Tibial nerve (tissue), 4 donors: Measurements from ENCODE around the gene SLC16A7. TPM values are rescaled to one million over a fixed set of nuclear protein-coding genes. Genes with fewer than 3 reads are reported as not detected.

Experiments
- DNase-seq, 2 donors: peaks; one replicate each; pipeline ENCODE4 v3.0.0-alpha.2; 2019; ENCODE audit warnings: low spot score in 2 of 2
- H3K27ac ChIP-seq, 4 donors: fragments of 200-600 bp; sonication (generic) in 3 of 4; one replicate each; pipeline ENCODE4 v1.5.1; 2017 to 2019; ENCODE audit warnings: mild to moderate bottlenecking in 1 of 4
- H3K27me3 ChIP-seq, 2 donors: fragments of 200-600 bp; sonication (generic) in 1 of 2; one replicate each; pipeline versions ENCODE4 v1.5.1 to v1.6.0; 2017 to 2019
- H3K36me3 ChIP-seq, 3 donors: fragments of 200-600 bp; sonication (generic); one replicate each; pipeline ENCODE4 v1.5.1; 2018 to 2019
- H3K4me1 ChIP-seq, 4 donors: fragments of 200-600 bp; sonication (generic) in 3 of 4; one replicate each; pipeline ENCODE4 v1.5.1; 2017 to 2019
- H3K4me3 ChIP-seq, 4 donors: fragments of 200-600 bp; sonication (generic) in 3 of 4; one replicate each; pipeline ENCODE4 v1.5.1; 2017 to 2019; ENCODE audit warnings: mild to moderate bottlenecking in 1 of 4, moderate library complexity in 1 of 4
- H3K9me3 ChIP-seq, 4 donors: fragments of 200-600 bp; sonication (generic) in 3 of 4; one replicate each; pipeline ENCODE4 v1.5.1; 2017 to 2019
- CTCF ChIP-seq, 5 experiments: fragments of 200-600 bp in 3 of 5; fragments of 450-650 bp in 2 of 5; sonication (generic) in 3 of 5; IDR thresholded peaks; one replicate each; pipeline ENCODE4 v1.5.1; 2016 to 2019; ENCODE audit warnings: antibody characterized with exemption in 5 of 5, mild to moderate bottlenecking in 3 of 5, moderate library complexity in 2 of 5
- EP300 ChIP-seq, 2 donors: sonication (generic); formaldehyde crosslinking; IDR thresholded peaks; one replicate each; pipeline ENCODE4 v1.6.1; 2017; ENCODE audit warnings: antibody characterized with exemption in 2 of 2, mild to moderate bottlenecking in 1 of 2
- POLR2A ChIP-seq, 2 donors: fragments of 450-650 bp; IDR thresholded peaks; one replicate each; pipeline ENCODE4 v1.6.1; 2017; ENCODE audit warnings: antibody characterized with exemption in 2 of 2, mild to moderate bottlenecking in 2 of 2, moderate library complexity in 2 of 2
- WGBS, 2 donors: methylation state at CpG; one replicate each; pipeline ENCODE4 v1.1.5; 2018; 5-methylcytosine and 5-hydroxymethylcytosine counted together
- total RNA-seq, 4 donors: library from RNA; depleted of rRNA; stranded (reverse); fragments of >200 nt; gene quantifications; one replicate each; pipeline ENCODE4 v1.1.0, GENCODE V29; 2016

The SLC16A7 gene
- total RNA-seq, 4 donors from 2014 or later = 16.0 to 47.9 (median 29.3) TPM

- H3K27me3 ChIP-seq = no peaks in the 10 kb centered on the region
- WGBS, 2 donors = 52 to 57% methylated on average over 1 of the region's 1 CpG
- H3K27ac ChIP-seq = no peak overlapping the region
- peaks cover 0 to 9% (median 0%) of the 10 kb centered on the region in 3 donors for H3K36me3 ChIP-seq
- DNase-seq = no peak
- H3K9me3 ChIP-seq = no peaks in the 10 kb centered on the region
- no peak overlapping the region for H3K4me3 ChIP-seq
- H3K4me1 ChIP-seq = no peaks in the 10 kb centered on the region
- no peak for TF ChIP-seq CTCF (IDR thresholded peaks at IDR 0.05)
- no peak for TF ChIP-seq EP300 (IDR thresholded peaks at IDR 0.05)
- no peak for TF ChIP-seq POLR2A (IDR thresholded peaks at IDR 0.05)
Measured at GRCh38 chr12:59651229-59651920, 55.5 kb downstream of the SLC16A7 start.

- Histone ChIP-seq H3K27ac (no peak overlapping the region), H3K9me3 (no peaks in the 10 kb centered on the region), H3K27me3 (no peaks in the 10 kb centered on the region), H3K36me3 (peaks cover 0 to 4% (median 0%) of the 10 kb centered on the region in 3 donors), H3K4me3 (no peak overlapping the region), H3K4me1 (no peaks in the 10 kb centered on the region)
- TF ChIP-seq POLR2A (IDR thresholded peaks at IDR 0.05) (no peak), EP300 (IDR thresholded peaks at IDR 0.05) (no peak), CTCF (IDR thresholded peaks at IDR 0.05) (no peak)
- 74 to 85% methylated on average over 1 of the region's 1 CpG for WGBS, 2 donors
- DNase-seq = no peak
Measured at GRCh38 chr12:59652130-59652529, 56.3 kb downstream of the SLC16A7 start.

DNA sequence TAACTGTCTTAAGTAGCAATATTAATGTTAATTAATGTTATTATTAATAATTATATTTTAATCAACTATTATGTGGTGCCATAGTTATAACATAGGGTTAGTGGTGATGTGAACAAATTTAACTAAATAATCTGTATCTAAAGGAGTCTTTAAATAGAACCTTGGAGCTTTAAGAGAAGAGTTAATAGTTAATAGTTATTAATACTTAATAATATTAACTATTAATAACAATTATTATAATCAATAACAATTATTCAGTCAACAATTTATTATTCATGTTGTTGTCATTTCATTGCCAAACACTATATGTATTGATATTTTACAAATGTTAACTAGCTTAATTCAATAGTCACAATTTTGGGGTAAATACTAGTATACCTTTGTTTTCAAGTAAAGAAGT is 58.2 kb downstream of the SLC16A7 start:
- H3K4me1 ChIP-seq = no peaks in the 10 kb centered on the region
- TF ChIP-seq CTCF (IDR thresholded peaks at IDR 0.05) = no peak
- TF ChIP-seq EP300 (IDR thresholded peaks at IDR 0.05) = no peak
- no peak for TF ChIP-seq POLR2A (IDR thresholded peaks at IDR 0.05)
- no peaks in the 10 kb centered on the region for H3K27me3 ChIP-seq
- peaks cover 0 to 4% (median 0%) of the 10 kb centered on the region in 3 donors for H3K36me3 ChIP-seq
- H3K9me3 ChIP-seq = no peaks in the 10 kb centered on the region
- no peak for DNase-seq
- H3K27ac ChIP-seq = no peak overlapping the region
- H3K4me3 ChIP-seq = no peak overlapping the region

- H3K36me3 ChIP-seq = peaks cover 0 to 4% (median 0%) of the 10 kb centered on the region in 3 donors
- H3K9me3 ChIP-seq = no peaks in the 10 kb centered on the region
- TF ChIP-seq CTCF (IDR thresholded peaks at IDR 0.05) (no peak), EP300 (IDR thresholded peaks at IDR 0.05) (no peak), POLR2A (IDR thresholded peaks at IDR 0.05) (no peak)
- DNase-seq = no peak
- 82 to 88% methylated on average over 2 of the region's 2 CpGs for WGBS, 2 donors
- H3K27ac ChIP-seq = no peak overlapping the region
- no peak overlapping the region for H3K4me3 ChIP-seq
- H3K4me1 ChIP-seq = no peaks in the 10 kb centered on the region
- no peaks in the 10 kb centered on the region for H3K27me3 ChIP-seq
Measured at GRCh38 chr12:59657266-59657665, 61.4 kb downstream of the SLC16A7 start.

GRCh38 chr12:59657711-59658110 is 61.9 kb downstream of the SLC16A7 start:
- no peak for TF ChIP-seq EP300 (IDR thresholded peaks at IDR 0.05)
- no peak for TF ChIP-seq CTCF (IDR thresholded peaks at IDR 0.05)
- TF ChIP-seq POLR2A (IDR thresholded peaks at IDR 0.05) = no peak
- H3K27ac ChIP-seq = no peak overlapping the region
- H3K9me3 ChIP-seq = no peaks in the 10 kb centered on the region
- peaks cover 0 to 4% (median 0%) of the 10 kb centered on the region in 3 donors for H3K36me3 ChIP-seq
- no peaks in the 10 kb centered on the region for H3K27me3 ChIP-seq
- 92 to 100% methylated on average over 1 of the region's 1 CpG for WGBS, 2 donors
- no peak overlapping the region for H3K4me3 ChIP-seq
- no peaks in the 10 kb centered on the region for H3K4me1 ChIP-seq
- no peak for DNase-seq
